Astrocyte of the cerebellum (primary cell): ENCODE results near the gene KIF16B.

Source experiments
- DNase-seq: peaks from one replicate; pipeline ENCODE4 v3.0.0-alpha.2; 2011; ENCODE audit warnings: low read depth
- H3K4me3 ChIP-seq: 2 replicates; pipeline ENCODE4 v1.5.1; 2011; ENCODE audit warnings: mild to moderate bottlenecking, low read depth, low read length, moderate library complexity
- in situ Hi-C: cut with HindIII; loops from 2 replicates; pipeline ENCODE4 v1.10.0; 2017; ENCODE audit warnings: low sequenced_read_pairs
- TF ChIP-seq, protein P1 (sequence below): IDR thresholded peaks from 2 replicates; pipeline ENCODE4 v1.5.1; 2012; ENCODE audit warnings: low read length, low read depth, moderate library complexity, mild to moderate bottlenecking; ENCODE audit errors: missing control alignments

Gene KIF16B

DNA sequence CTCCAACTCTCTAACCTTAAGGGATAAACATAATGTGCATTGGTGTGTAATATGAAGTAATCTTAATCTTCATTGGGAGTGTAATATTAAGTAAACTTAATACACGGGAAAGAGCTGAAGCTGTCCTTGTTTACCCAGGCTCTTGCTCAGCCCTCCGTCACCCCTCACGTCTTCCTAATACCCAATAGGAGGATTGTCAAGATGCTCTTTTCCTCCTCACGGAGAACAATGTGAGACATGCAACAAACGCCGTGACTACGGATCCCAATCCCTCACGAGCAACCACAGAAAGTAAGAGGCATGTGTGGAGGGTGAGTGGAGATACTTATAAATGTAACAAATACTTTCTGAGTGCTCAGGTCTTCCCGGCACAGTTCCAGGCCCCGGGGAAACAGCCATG lies 11.0 kb downstream of the KIF16B start:
- TF ChIP-seq, protein P1, sequence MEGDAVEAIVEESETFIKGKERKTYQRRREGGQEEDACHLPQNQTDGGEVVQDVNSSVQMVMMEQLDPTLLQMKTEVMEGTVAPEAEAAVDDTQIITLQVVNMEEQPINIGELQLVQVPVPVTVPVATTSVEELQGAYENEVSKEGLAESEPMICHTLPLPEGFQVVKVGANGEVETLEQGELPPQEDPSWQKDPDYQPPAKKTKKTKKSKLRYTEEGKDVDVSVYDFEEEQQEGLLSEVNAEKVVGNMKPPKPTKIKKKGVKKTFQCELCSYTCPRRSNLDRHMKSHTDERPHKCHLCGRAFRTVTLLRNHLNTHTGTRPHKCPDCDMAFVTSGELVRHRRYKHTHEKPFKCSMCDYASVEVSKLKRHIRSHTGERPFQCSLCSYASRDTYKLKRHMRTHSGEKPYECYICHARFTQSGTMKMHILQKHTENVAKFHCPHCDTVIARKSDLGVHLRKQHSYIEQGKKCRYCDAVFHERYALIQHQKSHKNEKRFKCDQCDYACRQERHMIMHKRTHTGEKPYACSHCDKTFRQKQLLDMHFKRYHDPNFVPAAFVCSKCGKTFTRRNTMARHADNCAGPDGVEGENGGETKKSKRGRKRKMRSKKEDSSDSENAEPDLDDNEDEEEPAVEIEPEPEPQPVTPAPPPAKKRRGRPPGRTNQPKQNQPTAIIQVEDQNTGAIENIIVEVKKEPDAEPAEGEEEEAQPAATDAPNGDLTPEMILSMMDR: no peak
- in situ Hi-C loops: no loop called here
- DNase-seq: no peak
- no peak overlapping the region for H3K4me3 ChIP-seq

DNA sequence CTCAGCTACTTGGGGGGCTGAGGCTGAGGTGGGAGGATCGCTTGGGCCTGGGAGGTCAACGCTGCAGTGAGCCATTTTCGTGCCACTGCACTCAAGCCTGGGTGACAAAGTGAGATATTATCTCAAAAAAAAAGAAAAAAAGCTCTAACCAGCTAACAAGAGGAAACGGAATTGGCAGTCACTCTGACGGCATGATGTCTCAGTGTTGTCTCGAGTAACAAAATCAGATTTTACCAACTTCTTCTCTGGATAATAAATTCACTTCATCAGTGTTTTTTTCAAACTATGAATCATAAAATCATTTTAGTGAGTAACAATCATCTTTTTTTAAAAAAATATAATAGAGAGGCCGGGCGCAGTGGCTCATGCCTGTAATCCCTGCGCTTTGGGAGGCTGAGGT lies 12.6 kb downstream of the KIF16B start:
- DNase-seq: no peak
- in situ Hi-C loops: no loop called here
- H3K4me3 ChIP-seq: no peak overlapping the region
- TF ChIP-seq, protein P1: no peak

DNA sequence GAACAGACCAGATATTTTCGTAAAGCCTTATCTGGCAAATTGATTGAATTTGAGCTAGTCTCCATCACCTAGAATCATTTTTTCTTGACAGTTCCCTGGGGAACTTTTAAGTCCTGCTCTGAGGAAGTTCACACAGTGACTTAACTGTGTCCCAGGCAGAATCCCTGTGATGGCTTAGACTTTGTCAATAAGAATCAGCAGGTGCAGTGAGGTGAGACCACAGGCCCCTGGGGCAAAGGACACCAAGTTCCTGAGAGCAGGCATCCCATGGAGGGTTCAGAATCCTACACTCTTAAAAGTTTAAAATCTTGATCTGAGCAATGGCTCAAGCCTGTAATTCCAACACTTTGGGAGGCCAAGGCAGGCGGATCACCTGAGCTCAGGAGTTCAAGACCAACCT lies 13.0 kb downstream of the KIF16B start:
- in situ Hi-C loops: no loop called here
- no peak for DNase-seq
- no peak overlapping the region for H3K4me3 ChIP-seq
- TF ChIP-seq, protein P1: no peak

DNA sequence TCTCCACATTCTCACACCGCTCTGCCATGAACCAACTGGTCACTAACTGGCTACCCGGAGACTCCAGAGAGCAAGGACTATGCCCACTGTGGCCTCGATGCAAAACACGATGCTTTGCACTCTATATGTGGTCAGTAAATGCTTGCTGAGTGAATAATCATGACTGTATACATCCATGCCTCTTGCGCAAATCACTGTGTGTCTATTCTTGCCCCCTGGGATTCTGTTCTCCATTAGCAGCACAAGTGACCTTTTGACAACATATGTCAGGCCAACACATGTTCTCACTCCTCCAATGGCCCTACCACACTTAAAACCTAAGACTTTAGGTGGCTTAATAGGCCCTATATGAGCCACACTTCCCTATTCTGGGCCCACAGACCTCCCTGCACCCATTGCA lies 16.9 kb downstream of the KIF16B start:
- H3K4me3 ChIP-seq: no peak overlapping the region
- no peak for DNase-seq
- in situ Hi-C loops: no loop called here
- TF ChIP-seq, protein P1: no peak

DNA sequence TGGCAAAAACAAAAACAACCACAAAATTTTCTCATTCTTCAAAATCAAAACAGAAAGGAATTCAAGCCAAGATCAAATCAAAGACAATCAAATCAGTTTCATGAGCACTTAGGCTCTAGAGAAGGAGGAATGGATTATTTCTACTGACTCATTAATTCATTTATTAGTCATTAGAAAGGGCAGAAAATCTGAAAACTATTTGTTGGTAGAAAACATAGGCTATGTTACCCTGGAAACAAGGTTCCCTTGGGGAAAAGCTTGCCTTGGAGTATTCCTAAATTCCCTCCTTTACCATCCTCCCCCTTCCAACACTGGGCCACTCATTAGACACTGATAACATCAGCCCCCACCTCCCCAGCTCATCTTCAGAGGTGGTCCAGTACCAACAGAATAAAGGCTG lies 17.5 kb downstream of the KIF16B start:
- TF ChIP-seq, protein P1: no peak
- no peak overlapping the region for H3K4me3 ChIP-seq
- no peak for DNase-seq
- in situ Hi-C loops: no loop called here

DNA sequence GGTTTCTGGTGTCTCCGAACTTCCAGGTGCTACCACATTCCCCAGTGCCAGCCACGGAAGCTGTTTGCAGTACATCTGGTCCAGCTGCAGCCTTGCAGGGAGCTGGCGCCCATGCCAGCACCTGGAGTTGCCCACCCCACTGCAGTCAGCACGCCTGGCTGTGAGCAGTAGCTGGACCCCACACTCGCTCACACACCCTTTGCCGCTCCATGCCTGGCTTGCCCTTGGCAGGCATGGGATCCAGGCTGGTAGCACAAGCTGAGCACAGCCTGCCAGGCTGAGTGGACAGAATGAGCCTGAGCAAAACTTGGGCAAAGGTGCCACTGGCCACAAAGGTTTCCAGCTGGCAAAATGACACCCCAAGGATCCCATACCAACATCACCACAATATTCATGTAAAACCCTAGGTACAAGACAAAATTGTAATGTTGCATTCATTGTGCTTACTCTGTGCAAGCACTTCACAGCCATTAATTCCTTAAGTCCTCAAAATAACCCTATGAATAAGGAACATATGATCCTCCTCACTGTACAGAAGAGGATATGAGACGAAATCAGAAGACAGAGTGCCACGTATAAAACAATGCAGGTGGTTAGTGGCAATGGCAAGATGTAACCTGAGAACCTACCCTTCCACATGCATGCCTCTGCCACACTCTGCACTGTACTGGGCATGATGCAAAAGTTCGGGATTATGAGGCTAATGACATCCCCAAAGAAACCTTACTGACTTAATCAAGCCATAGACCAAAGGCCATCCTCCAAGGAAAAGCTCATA lies 18.3 kb downstream of the KIF16B start:
- in situ Hi-C loops: no loop called here
- TF ChIP-seq, protein P1: no peak
- no peak overlapping the region for H3K4me3 ChIP-seq

DNA sequence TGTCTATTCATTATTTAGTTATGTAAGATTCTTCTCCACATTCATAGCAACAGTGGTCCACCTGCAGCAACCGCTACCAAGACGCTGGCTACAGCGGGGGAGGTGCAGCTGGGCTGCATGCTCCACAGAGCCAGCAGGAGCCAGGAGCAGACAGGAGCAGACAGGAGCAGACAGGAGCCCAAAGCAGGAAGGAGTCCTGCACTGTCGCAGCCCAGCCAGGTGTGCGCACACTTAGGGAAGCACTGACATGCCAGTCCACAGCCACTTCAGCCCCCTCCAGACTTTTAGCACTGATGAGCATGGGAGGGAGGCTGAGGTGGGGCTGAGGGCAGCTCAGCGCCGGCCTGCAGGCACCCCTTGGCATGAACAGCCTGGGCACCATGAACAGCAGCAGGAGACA lies 19.6 kb downstream of the KIF16B start:
- in situ Hi-C loops: no loop called here
- no peak overlapping the region for H3K4me3 ChIP-seq
- TF ChIP-seq, protein P1: no peak
- DNase-seq: no peak

More for the DNA sequence above, 18.3 kb downstream of the KIF16B start:
- DNase-seq: no peak
